HL-60 (cell line): ENCODE measurements around the gene MSRB3.

Source experiments
- DNase-seq, 2 experiments: peaks; one replicate each; pipeline ENCODE4 v3.0.0-alpha.2; 2010 to 2020; ENCODE audit warnings: low read depth in 1 of 2, low spot score in 1 of 2
- H3K27ac ChIP-seq: fragments of 250-450 bp; sonication (Bioruptor Pico); replicated peaks from 2 replicates; pipeline ENCODE4 v1.5.1; 2020; ENCODE audit warnings: mild to moderate bottlenecking, moderate library complexity
- H3K27me3 ChIP-seq: fragments of 250-450 bp; sonication (Bioruptor Pico); 2 replicates; pipeline ENCODE4 v1.5.1; 2021; ENCODE audit warnings: mild to moderate bottlenecking, moderate library complexity; ENCODE audit not compliant: insufficient read depth, poor library complexity, severe bottlenecking
- H3K4me3 ChIP-seq: replicated peaks from 2 replicates; pipeline ENCODE4 v1.5.1; 2011; ENCODE audit warnings: mild to moderate bottlenecking, control low read depth, low read length; ENCODE audit not compliant: insufficient read depth
- GABPA ChIP-seq: IDR thresholded peaks from 2 replicates; pipeline ENCODE4 v1.6.1; 2012; ENCODE audit warnings: low read depth
- POLR2AphosphoS5 ChIP-seq: IDR thresholded peaks from 2 replicates; pipeline ENCODE4 v1.6.1; 2012; ENCODE audit warnings: low read depth
- REST ChIP-seq: IDR thresholded peaks from 2 replicates; pipeline ENCODE4 v1.6.1; 2012; ENCODE audit warnings: low read depth; ENCODE audit not compliant: insufficient replicate concordance
- SPI1 ChIP-seq: IDR thresholded peaks from 2 replicates; pipeline ENCODE4 v1.6.1; 2012; ENCODE audit warnings: low read depth, mild to moderate bottlenecking, borderline replicate concordance
- TF ChIP-seq, protein P1 (sequence below): IDR thresholded peaks from one replicate; pipeline ENCODE4 v1.5.1; 2011; ENCODE audit warnings: low read length, control low read depth, inconsistent platforms; ENCODE audit not compliant: insufficient read depth

Gene MSRB3

DNA sequence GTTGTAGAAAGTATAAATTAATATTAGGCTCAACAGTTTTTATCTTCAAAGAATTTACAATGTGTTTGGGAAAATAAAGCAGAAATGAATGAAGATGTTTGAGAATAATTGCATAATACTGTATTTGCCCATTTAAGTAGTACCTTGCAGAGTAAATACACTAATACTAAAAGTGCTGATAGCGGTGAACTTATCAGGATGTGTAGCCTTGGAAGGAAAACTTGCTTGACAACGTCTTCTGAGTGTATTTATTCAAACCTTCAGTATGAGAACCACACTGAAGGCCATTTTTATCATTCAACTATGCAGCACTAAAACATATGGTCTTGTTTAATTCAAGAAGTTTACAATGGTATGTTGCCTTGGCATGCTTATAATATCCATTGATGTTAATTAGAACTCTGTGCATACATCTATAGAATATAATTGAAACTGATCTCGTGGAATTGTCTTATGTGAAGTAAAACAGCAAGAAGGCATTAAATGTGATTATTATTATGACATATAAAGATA is 41.3 kb downstream of the MSRB3 start:
- no peak overlapping the region for H3K27ac ChIP-seq
- H3K4me3 ChIP-seq, result no peak overlapping the region
- DNase-seq, result no peak
- no peaks in the 10 kb centered on the region for H3K27me3 ChIP-seq
- TF ChIP-seq, protein P1, sequence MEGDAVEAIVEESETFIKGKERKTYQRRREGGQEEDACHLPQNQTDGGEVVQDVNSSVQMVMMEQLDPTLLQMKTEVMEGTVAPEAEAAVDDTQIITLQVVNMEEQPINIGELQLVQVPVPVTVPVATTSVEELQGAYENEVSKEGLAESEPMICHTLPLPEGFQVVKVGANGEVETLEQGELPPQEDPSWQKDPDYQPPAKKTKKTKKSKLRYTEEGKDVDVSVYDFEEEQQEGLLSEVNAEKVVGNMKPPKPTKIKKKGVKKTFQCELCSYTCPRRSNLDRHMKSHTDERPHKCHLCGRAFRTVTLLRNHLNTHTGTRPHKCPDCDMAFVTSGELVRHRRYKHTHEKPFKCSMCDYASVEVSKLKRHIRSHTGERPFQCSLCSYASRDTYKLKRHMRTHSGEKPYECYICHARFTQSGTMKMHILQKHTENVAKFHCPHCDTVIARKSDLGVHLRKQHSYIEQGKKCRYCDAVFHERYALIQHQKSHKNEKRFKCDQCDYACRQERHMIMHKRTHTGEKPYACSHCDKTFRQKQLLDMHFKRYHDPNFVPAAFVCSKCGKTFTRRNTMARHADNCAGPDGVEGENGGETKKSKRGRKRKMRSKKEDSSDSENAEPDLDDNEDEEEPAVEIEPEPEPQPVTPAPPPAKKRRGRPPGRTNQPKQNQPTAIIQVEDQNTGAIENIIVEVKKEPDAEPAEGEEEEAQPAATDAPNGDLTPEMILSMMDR, result no peak
- TF ChIP-seq POLR2AphosphoS5 (no peak), SPI1 (no peak), GABPA (no peak), REST (no peak)

GRCh38 chr12:65323070-65323469 is 44.6 kb downstream of the MSRB3 start:
- TF ChIP-seq POLR2AphosphoS5 (no peak), GABPA (no peak), SPI1 (no peak), REST (no peak)
- TF ChIP-seq, protein P1, result no peak
- Histone ChIP-seq H3K4me3 (no peak overlapping the region), H3K27me3 (no peaks in the 10 kb centered on the region), H3K27ac (no peak overlapping the region)
- DNase-seq, result no peak

- TF ChIP-seq, protein P1, result no peak
- TF ChIP-seq GABPA (no peak), REST (no peak), POLR2AphosphoS5 (no peak), SPI1 (no peak)
- DNase-seq, result no peak
- no peak overlapping the region for H3K4me3 ChIP-seq
- H3K27ac ChIP-seq, result no peak overlapping the region
- no peaks in the 10 kb centered on the region for H3K27me3 ChIP-seq
Observed at GRCh38 chr12:65324056-65324455, 45.6 kb downstream of the MSRB3 start.
